ENCODE data around the gene CT55. TPM values are rescaled to one million over a fixed set of nuclear protein-coding genes. Genes with fewer than 3 reads are reported as not detected.
"Not testable (repeated sequence)": the region's sequence is repeated elsewhere in the genome, so short reads cannot be mapped to it uniquely, and the experiment has no call there.

CT55 gene, protein sequence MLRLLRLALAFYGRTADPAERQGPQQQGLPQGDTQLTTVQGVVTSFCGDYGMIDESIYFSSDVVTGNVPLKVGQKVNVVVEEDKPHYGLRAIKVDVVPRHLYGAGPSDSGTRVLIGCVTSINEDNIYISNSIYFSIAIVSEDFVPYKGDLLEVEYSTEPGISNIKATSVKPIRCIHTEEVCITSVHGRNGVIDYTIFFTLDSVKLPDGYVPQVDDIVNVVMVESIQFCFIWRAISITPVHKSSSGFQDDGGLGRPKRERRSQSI
- total RNA-seq (2021) (not detected in 2 replicates), Bru-seq, nascent RNA (percentile 10 among the genes with signal in this experiment), BruChase-seq, experiment 1, labeled RNA remaining after a 2-hour chase (percentile 8 among the genes with signal in this experiment), BruChase-seq, experiment 2, labeled RNA remaining after a 6-hour chase (not detected)
- long read RNA-seq: 0 reads

DNA sequence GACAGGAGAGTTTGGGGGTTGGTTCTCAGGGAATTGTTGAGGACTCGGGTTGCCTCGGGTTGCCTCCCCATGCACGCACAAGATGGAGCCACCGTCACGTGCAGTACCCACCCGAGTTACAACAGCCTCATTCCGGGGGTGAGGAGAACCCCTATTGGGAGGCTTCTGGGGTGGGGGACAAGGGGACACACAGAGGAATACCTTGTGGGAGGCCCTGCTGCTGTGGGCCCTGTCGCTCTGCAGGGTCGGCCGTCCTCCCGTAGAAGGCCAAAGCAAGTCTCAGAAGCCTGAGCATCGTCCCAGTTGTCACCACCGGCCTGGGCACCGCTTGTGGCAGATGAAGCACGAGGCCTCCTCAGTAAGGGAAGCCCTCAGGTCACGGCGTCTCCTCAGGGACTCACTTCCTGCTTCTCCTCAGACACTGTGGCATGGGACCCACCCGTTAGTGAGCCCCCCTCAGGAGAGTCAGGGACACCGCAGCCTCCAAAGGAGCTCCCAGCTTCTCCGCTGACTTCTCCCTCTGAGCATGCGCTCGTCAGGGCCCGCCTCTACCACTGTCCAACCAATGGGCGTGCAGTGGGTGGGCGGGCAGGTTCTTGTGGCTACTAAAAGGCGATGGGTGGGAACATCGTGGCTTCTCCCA is at the start of gene CT55:
CT55 (minus strand) TSS at position 522 of the 643 bp plus-strand sequence; CDS start at position 295, 227 bp downstream.
- BruUV-seq (replicated peaks): no TSS peak
- intact Hi-C loops (cut with micrococcal nuclease; ENCODE audit: unreplicated experiment): no loop called here
- POLR2A ChIA-PET (ENCODE audit: unreplicated experiment): no interaction called here

DNA sequence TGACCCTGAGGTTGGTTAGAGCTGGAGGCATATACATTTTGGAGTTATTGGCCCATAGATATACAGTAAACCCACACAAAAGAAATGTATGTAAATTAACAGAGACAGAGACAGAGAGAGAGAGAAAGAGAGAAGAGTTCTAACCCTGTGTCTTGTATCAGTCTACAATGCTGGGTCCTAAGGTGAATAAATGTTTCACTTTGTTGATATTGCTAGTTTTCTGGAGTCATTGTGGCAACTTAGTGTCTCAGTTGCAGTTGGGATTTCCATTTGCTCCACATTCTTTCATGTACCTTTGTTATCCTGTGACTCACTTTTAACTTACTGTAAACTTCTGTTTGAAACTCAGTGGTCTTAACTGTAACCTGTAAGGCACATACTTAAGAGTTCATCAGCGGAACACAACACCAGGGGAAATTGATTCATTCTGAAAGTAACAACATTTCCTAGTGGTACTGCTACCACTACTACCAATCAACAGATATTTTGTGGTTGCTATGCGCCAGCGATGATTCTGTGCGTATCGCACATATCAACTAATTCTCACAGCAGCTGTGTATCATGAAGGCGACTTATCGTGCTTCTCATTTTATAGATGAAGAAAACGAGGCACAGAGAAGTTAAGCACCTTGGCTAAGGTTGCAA is 42.1 kb upstream of the CT55 start:
- no peaks in the 10 kb centered on the region for H3K9me2 ChIP-seq (ENCODE audit: insufficient read depth)
- POLR2A ChIA-PET (ENCODE audit: unreplicated experiment): no interaction called here
- H3K27me3 ChIP-seq (ENCODE audit: insufficient read depth, low read depth): peaks cover 55% of the 10 kb centered on the region
- no TSS peak for BruUV-seq (replicated peaks)
- intact Hi-C loops (cut with micrococcal nuclease; ENCODE audit: unreplicated experiment): no loop called here
- no peak overlapping the region for H3K4me3 ChIP-seq
- no peak for DNase-seq
- no peaks in the 10 kb centered on the region for H3K79me2 ChIP-seq (ENCODE audit: low read depth)
- no peaks in the 10 kb centered on the region for H3K4me1 ChIP-seq (replicated peaks; ENCODE audit: insufficient read depth)
- TF ChIP-seq, protein P1, sequence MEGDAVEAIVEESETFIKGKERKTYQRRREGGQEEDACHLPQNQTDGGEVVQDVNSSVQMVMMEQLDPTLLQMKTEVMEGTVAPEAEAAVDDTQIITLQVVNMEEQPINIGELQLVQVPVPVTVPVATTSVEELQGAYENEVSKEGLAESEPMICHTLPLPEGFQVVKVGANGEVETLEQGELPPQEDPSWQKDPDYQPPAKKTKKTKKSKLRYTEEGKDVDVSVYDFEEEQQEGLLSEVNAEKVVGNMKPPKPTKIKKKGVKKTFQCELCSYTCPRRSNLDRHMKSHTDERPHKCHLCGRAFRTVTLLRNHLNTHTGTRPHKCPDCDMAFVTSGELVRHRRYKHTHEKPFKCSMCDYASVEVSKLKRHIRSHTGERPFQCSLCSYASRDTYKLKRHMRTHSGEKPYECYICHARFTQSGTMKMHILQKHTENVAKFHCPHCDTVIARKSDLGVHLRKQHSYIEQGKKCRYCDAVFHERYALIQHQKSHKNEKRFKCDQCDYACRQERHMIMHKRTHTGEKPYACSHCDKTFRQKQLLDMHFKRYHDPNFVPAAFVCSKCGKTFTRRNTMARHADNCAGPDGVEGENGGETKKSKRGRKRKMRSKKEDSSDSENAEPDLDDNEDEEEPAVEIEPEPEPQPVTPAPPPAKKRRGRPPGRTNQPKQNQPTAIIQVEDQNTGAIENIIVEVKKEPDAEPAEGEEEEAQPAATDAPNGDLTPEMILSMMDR (conservative IDR thresholded peaks at IDR 0.05): no peak
- TF ChIP-seq EZH2 (IDR thresholded peaks at IDR 0.05; ENCODE audit: low read depth): no peak
- H3F3A ChIP-seq (ENCODE audit: insufficient read depth, low read depth): no peaks in the 10 kb centered on the region
- no peak overlapping the region for H2AFZ ChIP-seq
- H3K36me3 ChIP-seq (ENCODE audit: low read depth): no peaks in the 10 kb centered on the region
- H4K20me1 ChIP-seq (ENCODE audit: insufficient read depth): no peaks in the 10 kb centered on the region
- H3K9me3 ChIP-seq (ENCODE audit: insufficient read depth, low read depth): no peaks in the 10 kb centered on the region
- no peak overlapping the region for H3K4me2 ChIP-seq
- CTCF ChIA-PET: no interaction called here
- no peak overlapping the region for H3K27ac ChIP-seq

More for the DNA sequence above, at the start of gene CT55:
- H3K4me1 ChIP-seq (replicated peaks; ENCODE audit: insufficient read depth): no peaks in the 10 kb centered on the region
- H3K4me3 ChIP-seq: no peak within 1 kb of the TSS
- DNase-seq: no peak
- no peaks in the 10 kb centered on the region for H4K20me1 ChIP-seq (ENCODE audit: insufficient read depth)
- H3K4me2 ChIP-seq: no peak within 1 kb of the TSS
- no peak within 1 kb of the TSS for H3K27ac ChIP-seq
- no peaks in the 10 kb centered on the region for H3K36me3 ChIP-seq (ENCODE audit: low read depth)
- no peaks in the 10 kb centered on the region for H3K9me3 ChIP-seq (ENCODE audit: insufficient read depth, low read depth)
- peaks cover 82% of the 10 kb centered on the region for H3K27me3 ChIP-seq (ENCODE audit: insufficient read depth, low read depth)
- no peak for TF ChIP-seq EZH2 (IDR thresholded peaks at IDR 0.05; ENCODE audit: low read depth)
- TF ChIP-seq, protein P1 (conservative IDR thresholded peaks at IDR 0.05): no peak
- H3K79me2 ChIP-seq (ENCODE audit: low read depth): no peaks in the 10 kb centered on the region
- no peaks in the 10 kb centered on the region for H3K9me2 ChIP-seq (ENCODE audit: insufficient read depth)
- CTCF ChIA-PET: no interaction called here
- H2AFZ ChIP-seq: no peak within 1 kb of the TSS
- no peaks in the 10 kb centered on the region for H3F3A ChIP-seq (ENCODE audit: insufficient read depth, low read depth)

DNA sequence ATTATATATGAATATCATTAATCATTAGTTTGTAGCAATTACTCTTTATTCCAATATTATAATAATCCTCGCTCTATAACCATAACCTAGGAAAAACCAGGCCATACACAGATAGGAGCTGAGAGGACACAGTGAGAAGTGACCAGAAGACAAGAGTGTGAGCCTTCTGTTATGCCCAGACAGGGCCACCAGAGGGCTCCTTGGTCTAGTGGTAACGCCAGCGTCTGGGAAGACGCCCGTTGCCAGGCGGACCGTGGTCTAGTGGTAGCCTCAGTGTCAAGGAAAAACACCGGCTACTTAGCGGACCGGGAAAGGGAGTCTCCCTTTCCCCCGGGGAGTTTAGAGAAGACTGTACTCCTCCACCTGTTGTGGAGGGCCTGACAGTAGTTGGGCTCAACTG is 35.2 kb upstream of the CT55 start:
- peaks cover 57% of the 10 kb centered on the region for H3K27me3 ChIP-seq (ENCODE audit: insufficient read depth, low read depth)
- H3K9me3 ChIP-seq (ENCODE audit: insufficient read depth, low read depth); H2AFZ ChIP-seq; H3K4me3 ChIP-seq; H3K4me1 ChIP-seq (replicated peaks; ENCODE audit: insufficient read depth); H3F3A ChIP-seq (ENCODE audit: insufficient read depth, low read depth); H3K27ac ChIP-seq; intact Hi-C loops (cut with micrococcal nuclease; ENCODE audit: unreplicated experiment); BruUV-seq (replicated peaks); H4K20me1 ChIP-seq (ENCODE audit: insufficient read depth); CTCF ChIA-PET; H3K79me2 ChIP-seq (ENCODE audit: low read depth); H3K9me2 ChIP-seq (ENCODE audit: insufficient read depth); H3K36me3 ChIP-seq (ENCODE audit: low read depth); H3K4me2 ChIP-seq: not testable (repeated sequence)
- POLR2A ChIA-PET (ENCODE audit: unreplicated experiment): interaction anchor here (0.6 kb wide), 1 partner anchor 1257 kb away, joined by 3 read pairs; no protein-coding TSS in a partner anchor
- TF ChIP-seq, protein P1 (conservative IDR thresholded peaks at IDR 0.05): peak; percentile 71
- DNase-seq: peak in 1 of 2 experiments; percentile 28
